ENCODE measurements around the gene INTS4.
"Not testable (repeated sequence)": the region's sequence is repeated elsewhere in the genome, so short reads cannot be mapped to it uniquely, and the experiment has no call there.

INTS4 gene

DNA sequence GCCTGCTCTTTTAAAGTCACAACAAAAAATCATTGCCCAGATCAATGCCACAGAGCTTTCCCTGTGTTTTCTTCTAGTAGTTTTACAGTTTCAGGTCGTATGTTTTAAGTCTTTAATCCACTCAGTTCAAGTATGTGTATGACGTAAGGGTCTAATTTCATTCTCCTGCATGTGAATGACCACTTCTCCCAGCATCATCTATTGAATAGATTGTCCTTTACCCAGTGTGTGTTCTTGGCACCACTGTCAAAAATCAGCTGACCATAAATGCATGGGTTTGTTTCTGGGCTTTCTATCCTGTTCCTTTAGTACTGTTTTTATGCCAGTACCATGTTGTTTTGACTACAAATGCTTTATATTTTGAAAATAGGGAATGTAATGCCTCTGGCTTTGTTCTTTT lies 28.1 kb downstream of the INTS4 start:
- DNase-seq = no peak
- intact Hi-C loops (cut with DNase I) = no loop called here

DNA sequence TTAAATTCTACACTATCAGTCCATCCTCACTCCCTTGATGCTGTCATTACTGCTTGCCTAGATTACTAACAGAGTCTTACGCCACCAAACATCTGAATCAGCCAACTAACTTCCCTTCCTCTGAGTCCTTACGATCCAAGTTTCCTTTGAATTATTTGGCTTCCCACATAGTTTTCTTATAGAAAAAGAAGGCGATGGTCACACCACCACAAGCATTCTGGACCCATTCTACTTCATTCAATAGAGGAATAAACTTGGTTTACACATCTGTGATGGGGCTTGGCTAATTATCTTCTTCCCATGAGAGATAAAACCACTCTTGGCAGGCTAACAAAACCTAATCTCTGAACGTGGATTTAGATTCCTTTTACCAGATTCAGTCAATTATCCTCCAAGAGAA lies 35.0 kb downstream of the INTS4 start:
- no peak for DNase-seq
- intact Hi-C loops (cut with DNase I) = no loop called here

DNA sequence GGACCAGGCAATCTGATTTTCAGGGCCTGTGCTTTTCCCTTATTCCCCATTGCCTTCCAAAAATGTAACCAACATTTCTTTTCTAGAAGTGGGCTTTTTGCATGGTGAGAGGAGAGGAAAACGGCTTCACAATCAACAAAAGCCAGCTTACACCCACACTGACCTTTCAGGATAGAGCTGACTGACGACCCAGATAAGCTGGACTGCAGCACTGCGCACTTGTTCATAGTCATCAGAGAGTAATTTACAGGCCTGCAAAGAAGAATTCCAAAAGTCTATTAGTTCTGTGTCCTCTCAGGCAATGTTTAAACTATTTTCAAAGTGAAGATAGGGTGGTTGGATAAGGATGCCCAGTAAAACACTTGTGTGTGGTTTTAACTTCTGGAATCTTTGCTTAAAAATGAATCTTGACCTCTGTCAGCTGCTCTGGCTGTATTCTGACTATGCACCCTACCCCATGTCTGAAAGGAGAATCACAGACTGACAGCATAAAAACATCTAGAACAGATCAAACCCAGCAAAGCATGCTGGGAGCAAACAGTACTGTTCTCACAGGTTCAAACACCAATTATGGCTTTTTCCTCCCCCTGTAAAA lies 35.8 kb downstream of the INTS4 start:
- intact Hi-C loops (cut with DNase I); DNase-seq: not testable (repeated sequence)

DNA sequence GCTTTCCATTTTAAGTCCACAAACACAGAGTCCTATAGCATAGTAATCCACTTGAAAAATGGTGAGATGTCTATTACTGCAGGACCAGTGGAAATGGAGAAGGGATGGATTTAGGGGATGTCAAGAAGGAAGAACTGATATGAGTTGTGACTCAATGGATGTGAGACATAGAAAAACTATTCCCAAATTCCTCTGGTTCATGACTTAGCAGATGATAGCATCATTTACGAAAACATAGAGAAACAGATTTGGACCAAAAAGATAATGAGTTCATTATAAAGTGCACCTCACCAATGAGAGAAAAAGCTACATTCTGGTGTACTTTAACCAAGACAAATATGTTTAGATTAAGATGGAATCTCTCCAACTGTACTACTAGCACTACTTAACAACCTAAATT lies 51.2 kb downstream of the INTS4 start:
- DNase-seq; intact Hi-C loops (cut with DNase I): not testable (repeated sequence)

DNA sequence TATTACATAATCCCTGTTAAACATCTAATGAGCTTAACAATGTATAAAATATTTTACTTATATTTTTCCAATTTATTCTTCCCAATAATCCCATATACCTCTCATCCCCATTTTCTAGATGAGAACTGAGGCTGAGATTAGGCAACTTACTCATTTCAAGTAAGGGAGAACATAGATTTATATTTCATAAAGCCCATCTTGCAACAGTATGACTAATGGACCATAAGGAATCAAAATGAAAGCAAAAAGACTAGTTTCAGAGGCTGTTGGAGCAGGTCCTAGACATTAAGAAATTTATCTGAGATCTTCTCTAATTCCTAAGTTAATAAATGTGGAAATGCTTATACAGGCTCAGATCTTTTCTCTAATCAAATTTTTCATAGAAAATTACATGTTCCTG lies 52.0 kb downstream of the INTS4 start:
- DNase-seq; intact Hi-C loops (cut with DNase I): not testable (repeated sequence)

DNA sequence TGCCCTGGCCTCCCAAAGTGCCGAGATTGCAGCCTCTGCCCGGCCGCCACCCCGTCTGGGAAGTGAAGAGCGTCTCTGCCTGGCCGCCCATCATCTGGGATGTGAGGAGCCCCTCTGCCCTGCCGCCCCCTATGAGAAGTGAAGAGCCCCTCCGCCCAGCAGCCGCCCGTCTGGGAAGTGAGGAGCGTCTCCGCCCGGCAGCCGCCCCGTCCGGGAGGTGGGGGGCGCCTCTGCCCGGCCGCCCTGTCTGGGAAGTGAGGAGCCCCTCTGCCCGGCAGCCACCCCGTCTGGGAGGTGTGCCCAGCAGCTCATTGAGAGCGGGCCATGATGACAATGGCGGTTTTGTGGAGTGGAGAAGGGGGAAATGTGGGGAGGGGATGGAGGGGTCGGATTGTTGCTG lies 60.9 kb downstream of the INTS4 start:
- DNase-seq; intact Hi-C loops (cut with DNase I): not testable (repeated sequence)

DNA sequence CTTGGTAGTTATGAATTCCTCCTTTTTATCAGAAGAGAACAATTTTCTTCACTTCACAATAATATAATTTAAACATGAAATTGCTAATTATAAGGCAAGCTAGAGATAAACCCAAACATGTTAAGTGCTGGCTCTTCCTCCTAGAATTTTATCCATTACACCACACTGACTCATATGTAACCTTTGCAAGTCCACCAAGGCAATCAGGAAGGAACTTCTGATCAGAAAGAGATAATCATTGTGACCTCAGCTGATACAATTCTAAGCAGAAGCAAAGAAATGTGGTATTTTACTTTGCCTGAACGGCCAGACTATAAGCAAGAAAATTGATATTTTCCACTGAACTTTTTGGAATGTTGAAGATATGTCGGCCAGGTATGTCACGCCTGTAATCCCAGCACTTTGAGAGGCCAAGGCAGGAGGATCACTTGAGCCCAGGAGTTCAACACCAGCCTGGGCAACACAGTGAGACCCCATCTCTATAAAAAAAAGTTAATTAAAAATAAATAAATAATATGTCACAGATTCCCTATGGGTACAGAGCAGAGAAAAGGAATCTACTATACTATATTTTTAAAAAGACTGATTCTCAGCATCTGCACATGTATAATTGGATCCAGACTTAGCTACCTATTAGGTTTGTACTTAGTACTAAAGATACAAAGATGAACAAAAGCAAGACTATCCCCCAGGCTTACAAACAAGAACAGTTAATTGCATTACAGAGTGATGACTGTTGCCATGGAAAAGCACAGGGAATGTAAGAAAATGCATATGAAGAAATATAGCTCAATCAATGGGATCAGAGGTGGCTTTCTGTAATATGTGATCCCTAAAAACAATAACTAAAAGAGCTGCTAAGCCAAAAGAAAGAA lies 63.9 kb downstream of the INTS4 start:
- intact Hi-C loops (cut with DNase I) = not testable (repeated sequence)

DNA sequence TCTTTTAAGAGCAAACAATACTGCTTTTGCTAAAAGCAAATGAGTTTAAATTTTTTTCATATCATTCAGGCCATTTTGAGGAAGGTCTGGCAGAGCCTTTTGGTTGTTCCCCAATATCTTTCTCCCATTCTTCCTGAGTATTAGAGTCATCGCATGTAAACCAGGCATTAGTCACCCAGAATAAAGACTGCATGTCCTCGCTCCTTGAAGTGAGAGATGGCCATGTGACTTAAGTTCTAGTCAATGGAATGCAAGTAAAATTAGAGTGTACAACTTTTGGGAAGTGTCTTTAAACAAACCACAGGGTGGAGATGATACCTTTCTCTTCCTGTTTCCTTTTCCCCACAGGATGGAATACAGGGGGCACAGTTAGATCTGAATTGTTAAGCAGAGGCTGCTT lies 76.8 kb downstream of the INTS4 start:
- DNase-seq; intact Hi-C loops (cut with DNase I): not testable (repeated sequence)

More for the DNA sequence above, 63.9 kb downstream of the INTS4 start:
- not testable (repeated sequence) for DNase-seq

DNA sequence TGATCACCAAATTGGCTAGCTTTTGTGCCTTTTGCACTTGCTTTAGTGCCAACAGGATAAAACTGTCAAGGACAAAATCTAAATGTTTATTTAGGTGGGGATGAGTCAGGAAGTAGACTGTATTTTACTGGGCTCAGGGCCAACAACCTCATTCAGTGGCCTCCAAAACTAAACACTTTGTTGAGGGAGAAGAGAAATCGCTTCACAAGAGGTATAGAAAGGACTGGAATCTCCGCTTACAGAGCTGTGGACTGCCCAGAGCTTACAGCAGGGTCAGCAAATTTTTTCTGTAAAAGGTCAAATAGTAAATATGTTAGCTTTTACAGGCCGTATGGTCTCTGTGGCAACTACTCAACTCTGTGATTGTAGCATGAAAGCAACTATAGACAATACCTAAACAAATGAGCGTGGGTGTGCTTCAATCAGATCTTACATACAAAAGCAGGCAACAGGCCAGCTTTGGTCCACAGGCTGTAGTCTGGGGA lies 80.1 kb downstream of the INTS4 start:
- intact Hi-C loops (cut with DNase I); DNase-seq: not testable (repeated sequence)

DNA sequence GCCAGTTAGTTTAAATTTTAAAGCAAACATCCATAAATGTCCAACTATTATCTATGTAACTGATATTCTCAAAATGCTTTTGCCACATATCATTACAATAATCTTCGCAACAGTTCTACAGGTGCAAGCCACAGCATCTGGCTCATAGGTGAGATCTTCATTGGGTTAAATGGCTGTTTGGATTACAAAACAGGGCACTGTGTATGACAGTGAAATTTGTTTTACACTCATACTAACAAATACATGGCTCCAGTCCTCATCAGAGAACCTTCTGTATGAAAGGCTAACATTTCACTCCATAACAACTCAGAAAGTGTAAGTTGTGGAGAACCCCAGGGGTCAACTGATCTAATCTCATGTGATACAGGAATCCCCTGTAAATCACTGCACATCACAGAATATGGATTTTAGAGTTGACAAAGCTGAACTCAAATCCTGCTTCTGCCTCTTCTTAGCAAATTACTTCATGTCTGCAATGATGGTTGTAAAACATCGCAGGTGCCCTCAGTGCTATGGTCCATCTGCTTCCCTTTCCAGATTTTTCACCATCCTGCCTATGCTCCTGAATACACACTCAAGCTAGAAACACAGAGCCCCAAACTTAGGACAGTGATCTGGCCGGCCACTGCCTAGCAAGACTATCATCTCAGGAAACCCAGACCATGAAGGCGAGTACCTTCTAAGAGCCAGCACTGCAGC lies 80.7 kb downstream of the INTS4 start:
- intact Hi-C loops (cut with DNase I) = not testable (repeated sequence)
- peak in 1 of 10 donors; percentile 47 for DNase-seq

DNA sequence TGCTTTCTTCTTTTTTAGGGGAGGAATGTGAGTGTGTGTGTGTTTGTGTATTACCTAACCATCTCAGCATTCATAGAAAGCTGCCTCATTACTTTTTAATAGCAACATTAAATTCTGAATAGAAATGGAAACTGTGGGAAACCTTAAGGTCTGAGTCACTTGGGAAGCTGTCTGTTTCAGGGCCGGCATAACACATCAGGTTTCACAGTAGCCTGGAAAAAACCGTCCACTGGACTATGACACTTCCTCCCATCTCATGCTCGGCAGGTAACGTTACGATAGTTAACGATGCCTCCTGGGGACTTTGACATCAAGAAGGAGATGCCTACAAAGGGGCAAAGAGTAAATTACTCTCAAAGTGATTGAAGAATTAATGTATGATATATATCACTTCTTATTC lies 83.6 kb downstream of the INTS4 start:
- DNase-seq; intact Hi-C loops (cut with DNase I): not testable (repeated sequence)

DNA sequence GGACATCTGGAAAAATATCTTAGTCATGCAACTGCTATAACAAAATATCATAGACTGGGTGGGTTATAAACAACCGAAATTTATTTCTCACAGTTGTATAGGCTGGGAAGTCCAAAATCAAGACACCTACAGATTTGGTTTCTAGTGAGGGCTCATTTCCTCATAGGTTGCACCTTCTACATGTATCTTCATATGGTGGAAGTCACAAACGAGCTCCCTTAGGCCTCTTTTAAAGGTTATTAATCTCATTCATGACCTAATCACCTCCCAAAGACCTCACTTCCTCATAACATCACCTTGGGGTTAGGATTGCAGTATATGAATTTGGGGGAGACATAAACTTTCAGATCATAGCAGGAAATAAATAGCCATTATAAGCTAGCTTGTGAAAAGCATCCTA lies 85.2 kb downstream of the INTS4 start:
- intact Hi-C loops (cut with DNase I) = no loop called here
- no peak for DNase-seq

DNA sequence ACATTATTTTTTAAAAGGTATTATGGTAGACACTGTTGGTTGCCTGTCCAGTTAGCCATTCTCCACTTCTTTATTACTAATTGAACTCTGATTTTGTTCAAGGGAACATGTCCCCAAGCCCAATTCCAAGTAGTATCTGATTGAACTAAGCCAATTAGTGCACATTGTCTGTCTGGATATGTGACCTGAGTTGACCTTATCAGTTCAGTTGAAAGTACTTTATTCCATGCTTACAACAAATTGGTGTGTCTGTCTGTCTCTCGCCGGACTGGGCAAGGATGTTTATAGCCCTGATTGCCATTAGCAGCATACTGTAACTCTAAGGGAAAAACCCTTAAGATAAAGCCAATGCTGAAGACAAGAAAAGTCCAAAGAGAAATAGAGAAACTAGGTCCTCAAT lies 85.6 kb downstream of the INTS4 start:
- intact Hi-C loops (cut with DNase I) = no loop called here

DNA sequence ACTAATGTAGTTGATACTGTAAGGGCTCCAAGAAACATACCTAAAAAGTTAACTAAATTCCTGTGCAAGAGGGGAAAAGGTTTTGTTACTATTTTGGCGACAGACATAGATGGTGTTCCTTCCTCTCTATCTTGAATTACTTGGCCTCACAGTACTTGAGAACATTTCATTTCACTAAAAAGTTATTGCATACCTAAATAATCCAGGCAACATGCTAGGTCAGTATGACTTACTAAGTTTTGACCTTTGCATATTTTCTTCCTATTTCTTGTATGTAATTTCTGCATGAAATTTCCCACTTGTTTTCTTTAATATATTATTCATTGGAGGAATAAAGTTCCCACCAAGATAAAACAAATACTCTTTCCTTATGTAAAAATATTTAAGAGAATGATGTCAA lies 99.5 kb downstream of the INTS4 start:
- intact Hi-C loops (cut with DNase I); DNase-seq: not testable (repeated sequence)

More for the DNA sequence above, 85.6 kb downstream of the INTS4 start:
- no peak for DNase-seq

DNA sequence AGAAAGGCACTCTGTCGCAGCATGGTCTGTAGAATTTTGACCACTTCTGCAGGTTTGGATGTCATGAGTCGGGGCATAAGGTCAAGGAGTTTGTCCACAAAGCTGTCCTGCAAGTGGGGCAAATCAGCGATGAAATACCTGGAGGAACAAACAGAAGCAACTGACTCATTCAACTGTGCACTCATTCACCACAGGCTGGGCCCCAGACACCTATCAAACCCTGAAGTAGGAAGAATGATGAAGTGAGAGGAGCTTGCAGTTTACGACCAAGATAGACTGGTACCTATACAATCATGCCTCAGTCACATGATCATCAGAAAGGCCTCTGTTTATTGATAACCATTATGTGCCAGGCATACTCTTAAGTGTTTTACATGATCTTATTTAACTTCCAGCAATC lies 102.8 kb downstream of the INTS4 start:
- DNase-seq; intact Hi-C loops (cut with DNase I): not testable (repeated sequence)

DNA sequence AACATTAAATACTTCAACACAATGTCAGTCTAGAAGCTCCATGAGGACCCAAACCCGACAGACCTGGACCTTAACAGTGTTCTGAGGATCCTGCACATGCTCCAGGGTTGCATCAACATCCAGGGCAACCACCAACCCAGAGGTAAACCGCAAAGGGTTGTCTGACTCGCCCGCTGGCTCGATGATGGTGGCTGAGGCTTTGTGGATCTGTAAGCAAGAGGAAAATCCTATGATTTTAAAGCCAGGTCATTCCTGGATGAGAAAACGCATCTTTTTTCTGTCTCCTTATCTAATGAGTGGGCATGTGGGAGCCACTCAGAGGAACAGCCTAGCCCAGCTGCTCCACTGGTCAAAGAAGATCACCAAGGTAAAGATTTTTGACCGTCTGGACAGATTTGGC lies 103.2 kb downstream of the INTS4 start:
- intact Hi-C loops (cut with DNase I); DNase-seq: not testable (repeated sequence)

DNA sequence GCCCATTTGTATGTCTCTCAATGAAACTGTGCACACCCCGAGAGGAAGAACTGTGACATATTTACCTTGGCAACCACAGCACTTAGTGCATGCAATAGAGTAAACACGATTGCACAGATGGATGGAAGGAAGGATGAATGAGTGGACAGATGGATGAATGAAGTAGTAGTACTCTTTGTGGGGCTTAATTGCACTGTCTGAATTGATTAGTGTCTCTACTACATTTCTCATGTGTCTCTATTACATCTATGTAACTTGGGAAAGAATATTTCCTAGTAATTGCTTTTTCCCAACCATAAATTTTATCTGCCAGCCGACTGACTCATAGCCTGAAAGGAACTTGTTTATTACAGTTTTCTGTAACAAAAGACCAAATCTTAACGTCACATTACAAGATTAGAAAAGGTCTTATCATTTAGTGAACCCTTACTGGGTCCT lies 103.8 kb downstream of the INTS4 start:
- intact Hi-C loops (cut with DNase I); DNase-seq: not testable (repeated sequence)

DNA sequence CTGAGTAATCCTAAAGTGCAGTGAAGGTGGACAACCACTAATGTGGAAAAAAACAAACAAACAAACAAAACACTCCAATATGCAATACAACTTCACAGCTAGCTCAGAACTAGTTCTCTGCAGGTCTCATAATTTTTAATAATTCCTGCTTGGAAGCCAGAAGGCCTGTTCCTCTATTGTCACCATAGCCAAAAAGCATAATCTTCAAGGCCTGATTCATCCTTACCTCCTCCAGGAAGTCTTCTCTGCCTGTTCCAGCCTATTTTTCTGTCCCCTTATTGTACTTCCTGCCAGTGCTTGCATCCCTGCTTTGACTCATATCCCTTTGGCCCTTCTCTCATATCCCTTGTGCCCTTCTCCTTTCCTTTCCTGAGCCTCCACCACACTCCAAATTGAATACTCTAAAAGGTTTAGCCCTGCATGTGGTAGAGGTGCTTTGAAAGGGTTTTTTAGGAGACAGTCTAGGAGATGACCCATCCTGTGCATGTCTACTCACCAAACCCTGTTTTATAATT lies 104.3 kb downstream of the INTS4 start:
- DNase-seq; intact Hi-C loops (cut with DNase I): not testable (repeated sequence)

DNA sequence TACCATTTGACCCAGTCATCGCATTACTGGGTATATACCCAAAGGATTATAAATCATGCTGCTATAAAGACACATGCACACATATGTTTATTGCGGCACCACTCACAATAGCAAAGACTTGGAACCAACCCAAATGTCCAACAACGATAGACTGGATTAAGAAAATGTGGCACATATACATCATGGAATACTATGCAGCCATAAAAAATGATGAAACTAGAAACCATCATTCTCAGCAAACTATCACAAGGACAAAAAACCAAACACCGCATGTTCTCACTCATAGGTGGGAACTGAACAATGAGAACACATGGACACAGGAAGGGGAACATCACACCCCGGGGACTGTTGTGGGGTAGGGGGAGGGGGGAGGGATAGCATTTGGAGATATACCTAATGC lies 105.4 kb downstream of the INTS4 start:
- intact Hi-C loops (cut with DNase I); DNase-seq: not testable (repeated sequence)

DNA sequence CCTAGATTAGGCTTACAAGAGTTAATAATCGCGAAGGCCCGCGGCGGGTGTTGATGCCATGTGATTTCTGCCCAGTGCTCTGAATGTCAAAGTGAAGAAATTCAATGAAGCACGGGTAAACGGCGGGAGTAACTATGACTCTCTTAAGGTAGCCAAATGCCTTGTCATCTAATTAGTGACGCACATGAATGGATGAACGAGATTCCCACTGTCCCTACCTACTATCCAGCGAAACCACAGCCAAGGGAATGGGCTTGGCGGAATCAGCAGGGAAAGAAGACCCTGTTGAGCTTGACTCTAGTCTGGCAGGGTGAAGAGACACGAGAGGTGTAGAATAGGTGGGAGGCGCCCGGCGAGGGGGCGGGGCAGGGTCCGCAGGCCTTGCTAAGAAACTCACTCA lies 108.1 kb downstream of the INTS4 start:
- DNase-seq = no peak
- intact Hi-C loops (cut with DNase I) = no loop called here

DNA sequence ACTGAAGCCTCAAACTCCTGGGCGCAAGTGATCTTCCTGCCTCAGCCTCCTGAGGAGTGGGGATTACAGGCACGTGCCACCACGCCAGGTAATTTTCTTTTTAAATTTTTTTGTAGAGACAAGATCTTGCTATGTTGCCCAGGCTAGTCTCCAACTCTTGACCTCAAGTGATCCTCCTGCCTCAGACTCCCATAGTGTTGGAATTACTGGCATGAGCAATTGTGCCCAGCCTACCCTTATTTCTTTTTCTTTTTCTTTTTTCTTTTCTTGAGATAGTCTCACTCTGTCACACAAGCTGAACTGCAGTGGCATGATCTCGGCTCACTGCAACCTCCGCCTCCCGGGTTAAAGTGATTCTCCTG lies 109.7 kb downstream of the INTS4 start:
- intact Hi-C loops (cut with DNase I) = no loop called here
- DNase-seq = no peak

All from posterior cingulate gyrus (tissue), 11 donors.